22Rv1 (cell line): ENCODE measurements around the gene COL1A1.
A peak's percentile ranks its signal among the peaks of the same experiment; 100 is the strongest.

Experiments used
- H3K27ac ChIP-seq: fragments of 450-650 bp; 2 replicates; pipeline ENCODE4 v1.5.1; 2017
- ZFX ChIP-seq: fragments of 450-650 bp; IDR thresholded peaks from 2 replicates; pipeline ENCODE4 v1.6.1; 2017; ENCODE audit warnings: antibody characterized with exemption, borderline replicate concordance
- TF ChIP-seq, protein P1 (sequence below): fragments of 450-650 bp; IDR thresholded peaks from 2 replicates; pipeline ENCODE4 v1.5.1; 2017; ENCODE audit warnings: mild to moderate bottlenecking

The COL1A1 gene

DNA sequence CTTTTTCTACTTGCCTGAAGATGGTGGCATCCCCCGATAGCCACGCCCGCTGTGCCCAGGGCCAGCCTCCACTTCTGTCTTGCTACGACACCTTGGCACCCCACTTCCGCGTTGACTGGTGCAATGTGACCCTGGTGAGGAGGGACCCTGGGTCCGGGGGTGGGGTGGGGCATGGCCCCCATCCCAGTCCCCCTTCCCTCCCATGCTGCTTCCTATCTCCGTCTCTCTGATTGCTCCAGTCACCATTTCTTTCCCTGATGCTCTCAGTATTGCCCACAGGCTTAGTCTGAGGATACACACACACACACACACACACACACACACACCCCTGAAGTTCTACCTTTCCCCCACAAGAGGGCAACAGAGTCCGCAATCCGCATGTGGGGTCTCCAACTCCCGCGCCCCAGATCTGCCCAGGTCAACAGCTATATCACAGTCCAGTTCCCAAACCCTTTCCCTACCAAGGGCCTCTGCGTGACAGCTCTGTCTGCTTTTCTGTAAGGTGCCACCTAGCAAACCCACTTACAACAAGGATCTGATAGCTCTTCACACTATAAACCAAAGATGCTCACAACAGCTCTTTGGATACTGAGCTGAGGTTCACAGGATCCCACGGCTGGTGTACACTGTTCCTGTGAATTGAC is 32.2 kb downstream of the COL1A1 start:
- no peak overlapping the region for H3K27ac ChIP-seq

DNA sequence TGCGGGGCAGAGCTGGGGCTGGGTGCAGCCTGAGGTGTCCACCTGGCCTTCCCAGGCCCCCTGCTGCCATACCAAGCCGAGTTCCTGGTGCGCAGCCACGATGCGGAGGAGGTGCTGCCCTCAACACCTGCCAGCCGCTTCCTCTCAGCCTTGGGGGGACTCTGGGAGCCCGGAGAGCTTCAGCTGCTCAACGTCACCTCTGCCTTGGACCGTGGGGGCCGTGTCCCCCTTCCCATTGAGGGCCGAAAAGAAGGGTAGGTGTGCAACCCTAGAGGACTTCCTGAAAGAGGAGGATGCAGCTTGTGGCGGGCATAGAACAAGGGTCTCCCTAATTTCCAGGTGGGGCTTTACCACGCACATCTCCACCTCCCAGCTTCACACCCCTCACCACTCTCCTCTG is 33.1 kb downstream of the COL1A1 start:
- TF ChIP-seq, protein P1, sequence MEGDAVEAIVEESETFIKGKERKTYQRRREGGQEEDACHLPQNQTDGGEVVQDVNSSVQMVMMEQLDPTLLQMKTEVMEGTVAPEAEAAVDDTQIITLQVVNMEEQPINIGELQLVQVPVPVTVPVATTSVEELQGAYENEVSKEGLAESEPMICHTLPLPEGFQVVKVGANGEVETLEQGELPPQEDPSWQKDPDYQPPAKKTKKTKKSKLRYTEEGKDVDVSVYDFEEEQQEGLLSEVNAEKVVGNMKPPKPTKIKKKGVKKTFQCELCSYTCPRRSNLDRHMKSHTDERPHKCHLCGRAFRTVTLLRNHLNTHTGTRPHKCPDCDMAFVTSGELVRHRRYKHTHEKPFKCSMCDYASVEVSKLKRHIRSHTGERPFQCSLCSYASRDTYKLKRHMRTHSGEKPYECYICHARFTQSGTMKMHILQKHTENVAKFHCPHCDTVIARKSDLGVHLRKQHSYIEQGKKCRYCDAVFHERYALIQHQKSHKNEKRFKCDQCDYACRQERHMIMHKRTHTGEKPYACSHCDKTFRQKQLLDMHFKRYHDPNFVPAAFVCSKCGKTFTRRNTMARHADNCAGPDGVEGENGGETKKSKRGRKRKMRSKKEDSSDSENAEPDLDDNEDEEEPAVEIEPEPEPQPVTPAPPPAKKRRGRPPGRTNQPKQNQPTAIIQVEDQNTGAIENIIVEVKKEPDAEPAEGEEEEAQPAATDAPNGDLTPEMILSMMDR = no peak
- no peak for TF ChIP-seq ZFX
- H3K27ac ChIP-seq = no peak overlapping the region

More for the DNA sequence above, 32.2 kb downstream of the COL1A1 start:
- TF ChIP-seq, protein P1 = peak; percentile 85
- no peak for TF ChIP-seq ZFX

DNA sequence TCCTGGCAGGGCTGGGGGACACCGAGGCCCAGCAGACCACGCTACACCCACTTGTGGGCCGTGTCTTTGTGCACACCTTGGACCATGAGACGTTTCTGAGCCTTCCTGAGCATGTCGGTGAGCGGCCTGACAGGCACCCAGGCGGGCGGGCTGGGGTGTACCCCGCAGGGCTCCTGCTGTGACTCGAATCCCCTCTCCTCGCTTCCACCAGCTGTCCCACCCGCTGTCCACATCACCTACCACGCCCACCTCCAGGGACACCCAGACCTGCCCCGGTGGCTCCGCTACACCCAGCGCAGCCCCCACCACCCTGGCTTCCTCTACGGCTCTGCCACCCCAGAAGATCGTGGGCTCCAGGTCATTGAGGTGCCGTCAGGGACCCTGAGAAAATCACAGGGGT is 34.1 kb downstream of the COL1A1 start:
- H3K27ac ChIP-seq = no peak overlapping the region
- TF ChIP-seq ZFX = no peak
- TF ChIP-seq, protein P1 = no peak

DNA sequence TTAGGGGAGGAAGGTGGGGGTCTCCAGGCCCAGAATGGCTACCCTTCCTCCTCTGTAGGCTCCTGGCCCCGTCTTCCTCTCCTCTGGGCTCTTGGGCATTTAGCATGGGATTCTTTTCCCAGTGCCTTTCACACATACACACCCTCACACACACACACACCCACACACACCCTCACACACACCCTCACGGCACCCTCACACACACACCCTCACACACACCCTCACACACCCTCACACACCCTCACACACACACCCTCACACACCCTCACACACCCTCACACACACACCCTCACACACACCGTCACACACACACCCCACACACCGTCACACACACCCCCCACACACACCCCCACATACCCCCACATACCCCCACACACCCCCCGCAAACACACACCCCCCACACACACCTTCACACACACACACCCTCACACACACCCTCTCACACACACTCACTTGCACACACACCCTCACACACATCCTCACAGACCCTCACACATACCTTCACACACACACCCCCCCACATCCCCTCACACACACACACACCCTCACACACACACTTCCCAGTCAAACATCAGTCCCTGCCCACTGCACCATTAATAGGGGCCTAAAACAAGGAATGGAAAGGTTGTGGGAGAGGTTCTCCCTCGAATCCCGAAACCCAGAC is 34.8 kb downstream of the COL1A1 start:
- no peak overlapping the region for H3K27ac ChIP-seq
- TF ChIP-seq, protein P1 = no peak
- no peak for TF ChIP-seq ZFX

DNA sequence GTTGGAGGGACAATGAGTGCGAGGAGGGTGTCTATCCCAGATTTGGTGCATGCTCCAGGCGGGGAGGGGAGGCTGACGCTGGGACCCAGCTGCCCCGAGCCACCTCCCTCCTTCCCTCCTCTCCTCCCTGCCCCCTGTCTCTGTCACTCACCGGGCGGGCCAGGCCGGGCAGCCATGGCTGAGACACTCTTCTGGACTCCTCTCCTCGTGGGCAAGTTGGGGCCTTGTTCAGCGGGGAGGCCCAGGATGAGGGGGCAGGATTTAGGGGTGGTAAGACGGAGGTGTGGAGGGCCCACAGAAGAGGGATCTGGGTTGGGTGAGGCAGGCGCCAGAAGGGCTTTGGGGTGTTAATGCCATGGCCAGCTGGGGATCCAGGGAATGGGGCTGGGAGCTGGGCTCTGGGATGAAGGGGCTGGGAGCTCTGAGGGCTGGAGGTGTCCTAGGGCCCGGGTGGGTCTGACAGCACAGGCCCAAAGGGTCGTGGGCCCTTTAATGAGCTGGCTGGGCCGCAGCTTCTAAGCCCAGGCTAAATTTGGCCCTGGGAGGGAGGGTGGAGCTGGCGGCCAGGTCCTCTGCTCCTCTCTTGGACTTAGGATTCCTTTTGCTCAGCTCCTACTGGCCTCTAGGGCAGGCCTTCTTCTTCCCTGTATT is 35.4 kb downstream of the COL1A1 start, which contains the start of gene SGCA:
TSS of gene SGCA (plus strand) at position 139 of the 651 bp plus-strand sequence. CDS start at position 175, 36 bp downstream.
- no peak within 1 kb of the TSS for H3K27ac ChIP-seq
- TF ChIP-seq, protein P1 = no peak
- TF ChIP-seq ZFX = no peak

DNA sequence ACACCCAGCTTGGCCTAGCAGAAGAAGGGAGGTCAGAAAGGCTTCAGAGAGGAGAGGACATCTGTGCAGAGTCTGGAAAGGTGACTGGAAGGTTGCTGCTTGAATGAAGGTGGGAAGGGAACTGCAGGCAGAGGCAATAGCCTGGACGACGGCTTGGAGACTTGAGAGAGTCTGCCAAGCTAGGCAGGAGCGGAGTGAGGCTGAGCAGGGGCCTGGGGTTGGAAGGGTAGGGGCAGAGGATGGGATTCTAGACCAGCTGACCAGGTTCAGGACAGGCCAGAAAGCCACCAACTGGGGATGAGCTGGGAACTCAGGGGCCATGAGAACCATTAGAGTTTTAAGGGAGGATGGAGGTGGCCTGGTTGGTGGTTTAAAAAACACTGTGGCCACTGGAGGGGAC is 36.0 kb downstream of the COL1A1 start:
- TF ChIP-seq, protein P1 = no peak
- TF ChIP-seq ZFX = no peak
- no peak overlapping the region for H3K27ac ChIP-seq

DNA sequence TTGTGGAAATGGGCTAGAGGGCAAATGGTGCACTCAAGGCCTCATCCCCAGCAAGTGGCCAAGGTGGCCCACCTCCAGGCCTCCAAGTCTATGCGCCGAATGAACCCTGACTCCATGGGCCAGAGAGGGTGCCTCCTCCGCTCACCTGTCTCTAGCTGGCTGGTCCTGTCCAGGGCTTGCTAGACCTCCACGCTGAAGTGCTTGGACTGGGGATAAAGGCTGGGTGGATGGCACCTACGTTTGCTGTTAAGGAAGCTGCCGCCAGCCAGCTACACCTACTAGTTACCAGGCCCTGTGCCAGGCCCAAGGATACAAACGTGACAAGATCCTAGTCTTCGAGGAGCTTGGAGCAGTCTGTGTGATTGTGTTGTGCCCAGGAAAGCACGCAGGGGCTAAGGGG is 36.4 kb downstream of the COL1A1 start:
- no peak for TF ChIP-seq ZFX
- TF ChIP-seq, protein P1 = no peak
- H3K27ac ChIP-seq = no peak overlapping the region
